HL-60 (cell line): ENCODE data around the gene FOXD2.

Experiments
- GABPA ChIP-seq: IDR thresholded peaks from 2 replicates; pipeline ENCODE4 v1.6.1; 2012; ENCODE audit warnings: low read depth
- POLR2AphosphoS5 ChIP-seq: IDR thresholded peaks from 2 replicates; pipeline ENCODE4 v1.6.1; 2012; ENCODE audit warnings: low read depth
- TF ChIP-seq, protein P1 (sequence below): IDR thresholded peaks from one replicate; pipeline ENCODE4 v1.5.1; 2011; ENCODE audit warnings: low read length, control low read depth, inconsistent platforms; ENCODE audit not compliant: insufficient read depth

DNA sequence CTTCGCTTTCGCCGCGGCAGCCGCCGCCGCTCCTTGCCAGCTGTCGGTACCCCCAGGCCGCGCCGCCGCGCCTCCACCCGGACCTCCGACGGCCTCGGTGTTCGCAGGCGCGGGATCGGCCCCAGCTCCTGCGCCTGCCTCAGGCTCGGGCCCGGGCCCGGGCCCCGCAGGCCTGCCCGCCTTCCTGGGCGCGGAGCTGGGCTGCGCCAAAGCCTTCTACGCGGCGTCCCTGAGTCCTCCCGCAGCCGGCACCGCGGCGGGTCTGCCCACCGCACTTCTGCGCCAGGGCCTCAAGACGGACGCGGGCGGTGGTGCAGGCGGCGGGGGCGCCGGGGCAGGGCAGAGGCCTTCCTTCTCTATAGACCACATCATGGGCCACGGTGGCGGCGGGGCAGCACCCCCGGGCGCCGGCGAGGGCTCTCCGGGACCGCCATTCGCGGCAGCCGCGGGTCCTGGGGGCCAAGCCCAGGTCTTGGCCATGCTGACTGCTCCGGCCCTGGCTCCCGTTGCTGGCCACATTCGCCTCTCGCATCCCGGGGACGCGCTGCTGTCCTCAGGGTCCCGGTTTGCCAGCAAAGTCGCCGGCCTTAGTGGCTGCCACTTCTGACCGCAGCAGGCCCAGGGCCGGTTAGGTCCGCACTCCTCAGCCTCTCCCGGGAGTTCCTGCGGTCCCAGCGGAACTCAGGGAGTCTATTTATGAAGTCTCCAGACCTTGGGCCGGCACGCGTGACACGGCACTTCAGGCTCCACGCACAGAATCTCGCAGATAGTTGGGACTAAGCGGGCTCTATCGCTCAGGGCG, 1.4 kb downstream of the FOXD2 start:
- TF ChIP-seq, protein P1, sequence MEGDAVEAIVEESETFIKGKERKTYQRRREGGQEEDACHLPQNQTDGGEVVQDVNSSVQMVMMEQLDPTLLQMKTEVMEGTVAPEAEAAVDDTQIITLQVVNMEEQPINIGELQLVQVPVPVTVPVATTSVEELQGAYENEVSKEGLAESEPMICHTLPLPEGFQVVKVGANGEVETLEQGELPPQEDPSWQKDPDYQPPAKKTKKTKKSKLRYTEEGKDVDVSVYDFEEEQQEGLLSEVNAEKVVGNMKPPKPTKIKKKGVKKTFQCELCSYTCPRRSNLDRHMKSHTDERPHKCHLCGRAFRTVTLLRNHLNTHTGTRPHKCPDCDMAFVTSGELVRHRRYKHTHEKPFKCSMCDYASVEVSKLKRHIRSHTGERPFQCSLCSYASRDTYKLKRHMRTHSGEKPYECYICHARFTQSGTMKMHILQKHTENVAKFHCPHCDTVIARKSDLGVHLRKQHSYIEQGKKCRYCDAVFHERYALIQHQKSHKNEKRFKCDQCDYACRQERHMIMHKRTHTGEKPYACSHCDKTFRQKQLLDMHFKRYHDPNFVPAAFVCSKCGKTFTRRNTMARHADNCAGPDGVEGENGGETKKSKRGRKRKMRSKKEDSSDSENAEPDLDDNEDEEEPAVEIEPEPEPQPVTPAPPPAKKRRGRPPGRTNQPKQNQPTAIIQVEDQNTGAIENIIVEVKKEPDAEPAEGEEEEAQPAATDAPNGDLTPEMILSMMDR = no peak
- TF ChIP-seq GABPA = no peak
- TF ChIP-seq POLR2AphosphoS5 = no peak
